ENCODE results near the gene TMEM229B. TPM values are rescaled to one million over a fixed set of nuclear protein-coding genes. Genes with fewer than 3 reads are reported as not detected.

Gene TMEM229B
- total and polyA plus RNA-seq, 2 donors (not counting 1 experiment from before 2014, with no cell fraction given) = 6.9 to 8.2 TPM

- Mint-ChIP-seq H3K9me3 (ENCODE audit: insufficient read depth) (no peaks in the 10 kb centered on the region), H3K4me1 (peaks cover 3% of the 10 kb centered on the region), H3K27me3 (no peaks in the 10 kb centered on the region), H3K27ac (no peak overlapping the region), H3K4me3 (no peak overlapping the region)
- H3K4me1 ChIP-seq (ENCODE audit: control insufficient read depth in 2 of 2, insufficient read depth in 2 of 2, low read length in 2 of 2) = no peaks in the 10 kb centered on the region
- ATAC-seq (ENCODE audit: low read depth) (no peak), DNase-seq (no peak)
- ChIA-PET POLR2A (no interaction called here), CTCF (no interaction called here)
- peaks cover 7% of the 10 kb centered on the region for H3K79me2 ChIP-seq (ENCODE audit: control insufficient read depth, insufficient read depth, low read length)
- no peak overlapping the region for H2AFZ ChIP-seq (ENCODE audit: insufficient read depth, low read depth, low read length, poor library complexity, severe bottlenecking)
- H3K9ac ChIP-seq (ENCODE audit: low read length) = no peak overlapping the region
- WGBS (ENCODE audit: insufficient coverage) = 93% methylated on average over 6 of the region's 7 CpGs
- H4K20me1 ChIP-seq (ENCODE audit: control insufficient read depth, insufficient read depth, low read length, poor library complexity, severe bottlenecking) = no peaks in the 10 kb centered on the region
- TF ChIP-seq CTCF (IDR thresholded peaks at IDR 0.05) (no peak), EZH2 (IDR thresholded peaks at IDR 0.05; ENCODE audit: borderline replicate concordance, insufficient read depth, low read depth, low read length, poor library complexity, severe bottlenecking) (no peak)
- H3K4me2 ChIP-seq (replicated peaks; ENCODE audit: low read depth, low read length, poor library complexity, severe bottlenecking) = no peak overlapping the region
- peaks cover 0 to 2% of the 10 kb centered on the region in 2 experiments for H3K36me3 ChIP-seq (replicated peaks in 1 of 2; ENCODE audit: control extremely low read depth in 1 of 2, control insufficient read depth in 1 of 2, extremely low read depth in 1 of 2, insufficient read depth in 2 of 2, low read length in 1 of 2)
- intact Hi-C loops (cut with micrococcal nuclease) = no loop called here
- no peak overlapping the region for H3K27ac ChIP-seq (ENCODE audit: low read length in 2 of 2)
- H3K27me3 ChIP-seq (replicated peaks in 1 of 4; ENCODE audit: control extremely low read depth in 1 of 4, control insufficient read depth in 3 of 4, insufficient read depth in 4 of 4, low read length in 3 of 4) = no peaks in the 10 kb centered on the region
- H3K4me3 ChIP-seq (ENCODE audit: control extremely low read depth in 1 of 5, extremely low read depth in 1 of 5, insufficient read depth in 1 of 5, low read depth in 2 of 5, low read length in 4 of 5) = no peak overlapping the region
- no peaks in the 10 kb centered on the region for H3K9me3 ChIP-seq (ENCODE audit: control extremely low read depth in 1 of 3, control insufficient read depth in 2 of 3, insufficient read depth in 1 of 3, low read length in 2 of 3)
Measured at GRCh38 chr14:67503331-67503730, 14.8 kb upstream of the TMEM229B start.

- no peak overlapping the region for H3K4me2 ChIP-seq (replicated peaks; ENCODE audit: low read depth, low read length, poor library complexity, severe bottlenecking)
- H3K36me3 ChIP-seq (replicated peaks in 1 of 2; ENCODE audit: control extremely low read depth in 1 of 2, control insufficient read depth in 1 of 2, extremely low read depth in 1 of 2, insufficient read depth in 2 of 2, low read length in 1 of 2) = peaks cover 0 to 2% of the 10 kb centered on the region in 2 experiments
- intact Hi-C loops (cut with micrococcal nuclease) = no loop called here
- ChIA-PET CTCF (no interaction called here), POLR2A (no interaction called here)
- Mint-ChIP-seq H3K27ac (no peak overlapping the region), H3K9me3 (ENCODE audit: insufficient read depth) (no peaks in the 10 kb centered on the region), H3K4me1 (no peaks in the 10 kb centered on the region), H3K4me3 (no peak overlapping the region), H3K27me3 (no peaks in the 10 kb centered on the region)
- ATAC-seq (ENCODE audit: low read depth) = no peak
- DNase-seq = no peak
- H3K9me3 ChIP-seq (ENCODE audit: control extremely low read depth in 1 of 3, control insufficient read depth in 2 of 3, insufficient read depth in 1 of 3, low read length in 2 of 3) = no peaks in the 10 kb centered on the region
- TF ChIP-seq CTCF (IDR thresholded peaks at IDR 0.05) = no peak
- no peak for TF ChIP-seq EZH2 (IDR thresholded peaks at IDR 0.05; ENCODE audit: borderline replicate concordance, insufficient read depth, low read depth, low read length, poor library complexity, severe bottlenecking)
- 81% methylated on average over 6 of the region's 6 CpGs for WGBS (ENCODE audit: insufficient coverage)
- no peak overlapping the region for H2AFZ ChIP-seq (ENCODE audit: insufficient read depth, low read depth, low read length, poor library complexity, severe bottlenecking)
- peaks cover 7% of the 10 kb centered on the region for H3K79me2 ChIP-seq (ENCODE audit: control insufficient read depth, insufficient read depth, low read length)
- H4K20me1 ChIP-seq (ENCODE audit: control insufficient read depth, insufficient read depth, low read length, poor library complexity, severe bottlenecking) = no peaks in the 10 kb centered on the region
- H3K9ac ChIP-seq (ENCODE audit: low read length) = no peak overlapping the region
- H3K4me3 ChIP-seq (ENCODE audit: control extremely low read depth in 1 of 5, extremely low read depth in 1 of 5, insufficient read depth in 1 of 5, low read depth in 2 of 5, low read length in 4 of 5) = no peak overlapping the region
- no peaks in the 10 kb centered on the region for H3K27me3 ChIP-seq (replicated peaks in 1 of 4; ENCODE audit: control extremely low read depth in 1 of 4, control insufficient read depth in 3 of 4, insufficient read depth in 4 of 4, low read length in 3 of 4)
- no peaks in the 10 kb centered on the region for H3K4me1 ChIP-seq (ENCODE audit: control insufficient read depth in 2 of 2, insufficient read depth in 2 of 2, low read length in 2 of 2)
- no peak overlapping the region for H3K27ac ChIP-seq (ENCODE audit: low read length in 2 of 2)
Measured at GRCh38 chr14:67502867-67503266, 14.3 kb upstream of the TMEM229B start.
